Stimulated activated CD8-positive, alpha-beta memory T cell treated with anti-CD3 and anti-CD28 coated beads, Interleukin-7, amount 100 ng/mL, for 24 hours (primary cell): Measurements from ENCODE around the gene CEP112.
"Not testable (repeated sequence)": the region's sequence is repeated elsewhere in the genome, so short reads cannot be mapped to it uniquely, and the experiment has no call there.

ENCODE experiments used
- DNase-seq: peaks from one replicate; pipeline ENCODE4 v3.0.0-alpha.2; 2020; ENCODE audit warnings: low read depth

Gene CEP112

GRCh38 chr17:65891231-65891735, 300.6 kb downstream of the CEP112 start:
- no peak for DNase-seq

- DNase-seq, result no peak
Measured at GRCh38 chr17:65888649-65889048, 303.3 kb downstream of the CEP112 start.

- no peak for DNase-seq
Measured at GRCh38 chr17:65886315-65887245, 305.4 kb downstream of the CEP112 start.

- DNase-seq, result no peak
Measured at GRCh38 chr17:65885541-65886312, 306.2 kb downstream of the CEP112 start.

- no peak for DNase-seq
Measured at GRCh38 chr17:65876985-65877384, 314.9 kb downstream of the CEP112 start.

GRCh38 chr17:65868881-65869280, 323.1 kb downstream of the CEP112 start:
- no peak for DNase-seq

GRCh38 chr17:65867014-65867413, 324.9 kb downstream of the CEP112 start:
- no peak for DNase-seq

GRCh38 chr17:65865715-65866425, 326.1 kb downstream of the CEP112 start:
- no peak for DNase-seq

- DNase-seq, result no peak
Measured at GRCh38 chr17:65864394-65864793, 327.5 kb downstream of the CEP112 start.

GRCh38 chr17:65857718-65858117, 334.2 kb downstream of the CEP112 start:
- no peak for DNase-seq

- DNase-seq, result no peak
Measured at GRCh38 chr17:65856865-65857264, 335.1 kb downstream of the CEP112 start.

- DNase-seq, result no peak
Measured at GRCh38 chr17:65855675-65856074, 336.3 kb downstream of the CEP112 start.

GRCh38 chr17:65855245-65855644, 336.7 kb downstream of the CEP112 start:
- DNase-seq, result no peak

- no peak for DNase-seq
Measured at GRCh38 chr17:65853816-65854215, 338.1 kb downstream of the CEP112 start.

- DNase-seq, result no peak
Measured at GRCh38 chr17:65852911-65853310, 339.0 kb downstream of the CEP112 start.

GRCh38 chr17:65851965-65852736, 339.8 kb downstream of the CEP112 start:
- no peak for DNase-seq

GRCh38 chr17:65850486-65850885, 341.4 kb downstream of the CEP112 start:
- no peak for DNase-seq

- DNase-seq, result no peak
Measured at GRCh38 chr17:65848751-65849150, 343.2 kb downstream of the CEP112 start.

GRCh38 chr17:65841089-65841488, 350.8 kb downstream of the CEP112 start:
- no peak for DNase-seq

- not testable (repeated sequence) for DNase-seq
Measured at GRCh38 chr17:65837232-65837631, 354.7 kb downstream of the CEP112 start.

- DNase-seq, result no peak
Measured at GRCh38 chr17:65833214-65833613, 358.7 kb downstream of the CEP112 start.
